NB4 (cell line): ENCODE measurements around the gene TPPP3.

Experiments used
- CTCF ChIP-seq: IDR thresholded peaks from one replicate; pipeline ENCODE4 v1.5.1; 2012; ENCODE audit warnings: low read depth, low read length
- MAX ChIP-seq: IDR thresholded peaks from 2 replicates; pipeline ENCODE4 v1.6.1; 2011; ENCODE audit warnings: low read depth, low read length
- MYC ChIP-seq: IDR thresholded peaks from 2 replicates; pipeline ENCODE4 v1.6.1; 2011; ENCODE audit warnings: low read depth, low read length
- POLR2A ChIP-seq: IDR thresholded peaks from 2 replicates; pipeline ENCODE4 v1.6.1; 2011; ENCODE audit warnings: mild to moderate bottlenecking; ENCODE audit not compliant: insufficient read length; ENCODE audit errors: extremely low read depth

- TF ChIP-seq CTCF, result no peak
- TF ChIP-seq MAX, result no peak
- no peak for TF ChIP-seq POLR2A
- no peak for TF ChIP-seq MYC
Measured at GRCh38 chr16:67397036-67397801, 3.9 kb upstream of the TPPP3 start.
